Hypothalamus (tissue), 51 donors: Measurements from ENCODE around the gene TPM4.
A peak's percentile ranks its signal among the peaks of the same experiment; 100 is the strongest.
"Not testable (repeated sequence)": the region's sequence is repeated elsewhere in the genome, so short reads cannot be mapped to it uniquely, and the experiment has no call there.

ENCODE experiments used
- DNase-seq, 51 donors: peaks; one replicate each; lab custom pipeline; 2025; lab: John Stamatoyannopoulos, UW

TPM4 gene

GRCh38 chr19:16076154-16076957, at the start of gene TPM4:
Gene TPM4 (plus strand): TSS chr19:16076495. CDS start chr19:16076566, 71 bp downstream.
- peak in 50 of 51 donors; percentile 18 to 91 (median 75) for DNase-seq

- DNase-seq: peak in 1 of 51 donors; percentile 19
These were observed 49.5 kb upstream of the TPM4 start for GRCh38 chr19:16026756-16027155.

- DNase-seq: no peak
These were observed 48.8 kb upstream of the TPM4 start for GRCh38 chr19:16027528-16027927.

- DNase-seq: not testable (repeated sequence)
These were observed 46.1 kb upstream of the TPM4 start for GRCh38 chr19:16030155-16030554.

- no peak for DNase-seq
These were observed 45.1 kb upstream of the TPM4 start for GRCh38 chr19:16030964-16031871.

GRCh38 chr19:16031872-16032200, 44.5 kb upstream of the TPM4 start:
- DNase-seq: no peak

GRCh38 chr19:16032509-16033135, 43.7 kb upstream of the TPM4 start:
- no peak for DNase-seq

- no peak for DNase-seq
These were observed 43.2 kb upstream of the TPM4 start for GRCh38 chr19:16033136-16033530.

- DNase-seq: no peak
These were observed 42.6 kb upstream of the TPM4 start for GRCh38 chr19:16033721-16034120.

- no peak for DNase-seq
These were observed 42.1 kb upstream of the TPM4 start for GRCh38 chr19:16034180-16034579.

GRCh38 chr19:16034958-16035560, 41.2 kb upstream of the TPM4 start:
- DNase-seq: no peak

- no peak for DNase-seq
These were observed 40.5 kb upstream of the TPM4 start for GRCh38 chr19:16035601-16036297.

GRCh38 chr19:16036397-16036925, 39.8 kb upstream of the TPM4 start:
- no peak for DNase-seq

GRCh38 chr19:16036941-16037340, 39.4 kb upstream of the TPM4 start:
- no peak for DNase-seq

GRCh38 chr19:16037424-16038195, 38.7 kb upstream of the TPM4 start:
- DNase-seq: no peak

GRCh38 chr19:16038196-16038695, 38.0 kb upstream of the TPM4 start:
- DNase-seq: no peak

GRCh38 chr19:16039081-16039480, 37.2 kb upstream of the TPM4 start:
- DNase-seq: no peak

GRCh38 chr19:16039545-16039944, 36.8 kb upstream of the TPM4 start:
- DNase-seq: no peak

GRCh38 chr19:16040642-16041041, 35.7 kb upstream of the TPM4 start:
- no peak for DNase-seq
